B cell (primary cell): ENCODE data around the gene GPC3. TPM values are rescaled to one million over a fixed set of nuclear protein-coding genes. Genes with fewer than 3 reads are reported as not detected.

ENCODE experiments used
- ATAC-seq: fragments of 200-7000 bp; cut with Tn5 transposase; one replicate; pipeline ENCODE4 v1.10.0; 2021; ENCODE audit warnings: low read depth, mild to moderate bottlenecking, moderate number of reproducible peaks, moderate library complexity
- CTCF ChIA-PET: fragments of 350-600 bp; sonication (Branson Sonifier 250); formaldehyde crosslinking; loops from one replicate; lab custom pipeline; 2021; ENCODE audit warnings: antibody characterized with exemption, inconsistent platforms; lab: Charles Lee
- POLR2A ChIA-PET: fragments of 350-600 bp; sonication (Branson Sonifier 250); formaldehyde crosslinking; loops from one replicate; lab custom pipeline; 2021; ENCODE audit warnings: antibody characterized with exemption; lab: Charles Lee
- DNase-seq: peaks from one replicate; pipeline ENCODE4 v3.0.0; 2013
- H2AFZ ChIP-seq: 2 replicates; pipeline ENCODE4 v1.6.1; 2012; ENCODE audit warnings: mild to moderate bottlenecking, low read depth, low read length; ENCODE audit not compliant: insufficient read depth, poor library complexity, severe bottlenecking
- H3K27ac ChIP-seq, 2 donors: 1 replicate in 1 of 2; 2 replicates in 1 of 2; pipeline ENCODE4 v1.5.1; 2012 to 2013; ENCODE audit warnings: low read length in 2 of 2, mild to moderate bottlenecking in 2 of 2, moderate library complexity in 1 of 2
- H3K27me3 ChIP-seq, 4 experiments: fragments of 200-600 bp in 1 of 4; sonication (generic) in 1 of 4; replicated peaks in 1 of 4; 1 replicate in 2 of 4; 2 replicates in 2 of 4; pipeline versions ENCODE4 v1.6.1 to v1.7.0; 2013 to 2016; ENCODE audit warnings: low read length in 3 of 4, mild to moderate bottlenecking in 2 of 4, mixed read lengths in 1 of 4, moderate library complexity in 1 of 4; ENCODE audit not compliant: insufficient read depth in 4 of 4, control insufficient read depth in 3 of 4; ENCODE audit errors: control extremely low read depth in 1 of 4
- H3K36me3 ChIP-seq, 2 experiments: replicated peaks in 1 of 2; 1 replicate in 1 of 2; 2 replicates in 1 of 2; pipeline versions ENCODE4 v1.6.1 to v1.7.1; 2013; ENCODE audit warnings: low read length in 1 of 2; ENCODE audit not compliant: insufficient read depth in 2 of 2, control insufficient read depth in 1 of 2; ENCODE audit errors: control extremely low read depth in 1 of 2, extremely low read depth in 1 of 2
- H3K4me1 ChIP-seq, 2 donors: fragments of 200-600 bp in 1 of 2; sonication (generic) in 1 of 2; 1 replicate in 1 of 2; 2 replicates in 1 of 2; pipeline versions ENCODE4 v1.5.1 to v1.6.1; 2013 to 2017; ENCODE audit warnings: low read length in 2 of 2; ENCODE audit not compliant: control insufficient read depth in 2 of 2, insufficient read depth in 2 of 2
- H3K4me2 ChIP-seq: replicated peaks from 2 replicates; pipeline ENCODE3; 2012; ENCODE audit warnings: mild to moderate bottlenecking, low read depth, low read length; ENCODE audit not compliant: poor library complexity, severe bottlenecking
- H3K4me3 ChIP-seq, 5 experiments: fragments of 200-600 bp in 1 of 5; sonication (generic) in 1 of 5; 1 replicate in 3 of 5; 2 replicates in 2 of 5; pipeline versions ENCODE4 v1.5.1 to v1.7.0; 2011 to 2016; ENCODE audit warnings: low read length in 4 of 5, mild to moderate bottlenecking in 4 of 5, low read depth in 2 of 5, control low read depth in 1 of 5, moderate library complexity in 1 of 5; ENCODE audit not compliant: insufficient read depth in 1 of 5; ENCODE audit errors: control extremely low read depth in 1 of 5, extremely low read depth in 1 of 5
- H3K79me2 ChIP-seq: fragments of 200-600 bp; sonication (generic); one replicate; pipeline ENCODE4 v1.6.0; 2016; ENCODE audit warnings: low read length; ENCODE audit not compliant: control insufficient read depth, insufficient read depth
- H3K9ac ChIP-seq: fragments of 200-600 bp; sonication (generic); 2 replicates; pipeline ENCODE4 v1.6.1; 2017; ENCODE audit warnings: mild to moderate bottlenecking, low read length, moderate library complexity
- H3K9me3 ChIP-seq, 3 donors: one replicate each; pipeline versions ENCODE4 v1.6.1 to v1.7.1; 2013; ENCODE audit warnings: low read length in 2 of 3; ENCODE audit not compliant: control insufficient read depth in 2 of 3, insufficient read depth in 1 of 3; ENCODE audit errors: control extremely low read depth in 1 of 3
- H4K20me1 ChIP-seq: 2 replicates; pipeline ENCODE4 v1.6.0; 2012; ENCODE audit warnings: mild to moderate bottlenecking, low read length; ENCODE audit not compliant: insufficient read depth, control insufficient read depth, poor library complexity, severe bottlenecking
- H3K27ac Mint-ChIP-seq: one replicate; pipeline ENCODE4 v1.8.0; 2021; ENCODE audit warnings: mixed read lengths
- H3K27me3 Mint-ChIP-seq: one replicate; pipeline ENCODE4 v1.8.0; 2021; ENCODE audit warnings: mixed read lengths
- H3K4me1 Mint-ChIP-seq: one replicate; pipeline ENCODE4 v1.8.0; 2021; ENCODE audit warnings: mixed read lengths
- H3K4me3 Mint-ChIP-seq: one replicate; pipeline ENCODE4 v1.8.0; 2021; ENCODE audit warnings: mixed read lengths
- H3K9me3 Mint-ChIP-seq: one replicate; pipeline ENCODE4 v1.8.0; 2022; ENCODE audit warnings: mixed read lengths; ENCODE audit not compliant: insufficient read depth
- CTCF ChIP-seq: fragments of 200-600 bp; IDR thresholded peaks from one replicate; pipeline ENCODE4 v1.8.0; 2022; ENCODE audit warnings: antibody characterized with exemption, mild to moderate bottlenecking
- EZH2 ChIP-seq: IDR thresholded peaks from 2 replicates; pipeline ENCODE4 v1.6.1; 2012; ENCODE audit warnings: borderline replicate concordance, low read depth, mild to moderate bottlenecking, moderate library complexity, low read length; ENCODE audit not compliant: insufficient read depth, poor library complexity, severe bottlenecking
- WGBS: methylation state at CpG from one replicate; pipeline ENCODE4 v1.1.5; 2013; ENCODE audit warnings: missing lambda C conversion rate; ENCODE audit not compliant: insufficient coverage; 5-methylcytosine and 5-hydroxymethylcytosine counted together
- intact Hi-C: fragments of 100-400 bp; cut with micrococcal nuclease; formaldehyde crosslinking; loops from one replicate; pipeline ENCODE4 v1.10.0; 2022
- polyA plus RNA-seq: library from polyadenylated mRNA; depleted of rRNA; stranded (reverse); fragments of >200 nt; gene quantifications from 2 replicates; pipeline ENCODE4 v1.2.3, GENCODE V29; 2012
- total RNA-seq, 2 donors: library from RNA; stranded (reverse); fragments of 120-200 nt in 1 of 2; gene quantifications; 1 replicate in 1 of 2; 2 replicates in 1 of 2; pipeline versions ENCODE4 v1.2.3 to v1.2.4, GENCODE V29; 2013 to 2022

GPC3 gene
- total and polyA plus RNA-seq, 2 donors (not counting 1 experiment from before 2014, with no cell fraction given), result not detected

- Histone ChIP-seq H3K4me3 (no peak overlapping the region), H3K4me1 (no peaks in the 10 kb centered on the region), H3K36me3 (no peaks in the 10 kb centered on the region), H3K9me3 (no peaks in the 10 kb centered on the region), H3K4me2 (no peak overlapping the region), H3K79me2 (no peaks in the 10 kb centered on the region), H3K27me3 (no peaks in the 10 kb centered on the region), H4K20me1 (no peaks in the 10 kb centered on the region), H3K27ac (no peak overlapping the region), H3K9ac (no peak overlapping the region), H2AFZ (no peak overlapping the region)
- no peaks in the 10 kb centered on the region for H3K9me3 Mint-ChIP-seq
- TF ChIP-seq CTCF (no peak), EZH2 (no peak)
- no peaks in the 10 kb centered on the region for H3K27me3 Mint-ChIP-seq
- no peak overlapping the region for H3K4me3 Mint-ChIP-seq
- WGBS, result no CpG with 5 or more reads among the region's 5 CpGs
- ChIA-PET CTCF (no interaction called here), POLR2A (no interaction called here)
- ATAC-seq (no peak), DNase-seq (no peak)
- H3K4me1 Mint-ChIP-seq, result no peaks in the 10 kb centered on the region
- intact Hi-C loops, result no loop called here
- H3K27ac Mint-ChIP-seq, result no peak overlapping the region
Measured at GRCh38 chrX:133818019-133818418, 167.4 kb downstream of the GPC3 start.

- Mint-ChIP-seq H3K9me3 (no peaks in the 10 kb centered on the region), H3K27me3 (no peaks in the 10 kb centered on the region), H3K27ac (no peak overlapping the region), H3K4me1 (no peaks in the 10 kb centered on the region), H3K4me3 (no peak overlapping the region)
- H3K4me1 ChIP-seq, result no peaks in the 10 kb centered on the region
- no peaks in the 10 kb centered on the region for H3K27me3 ChIP-seq
- H3K36me3 ChIP-seq, result no peaks in the 10 kb centered on the region
- TF ChIP-seq EZH2 (no peak), CTCF (no peak)
- H3K4me2 ChIP-seq, result no peak overlapping the region
- ATAC-seq, result no peak
- no peak overlapping the region for H3K9ac ChIP-seq
- WGBS, result no CpG with 5 or more reads among the region's 1 CpG
- H3K9me3 ChIP-seq, result no peaks in the 10 kb centered on the region
- CTCF ChIA-PET, result no interaction called here
- POLR2A ChIA-PET, result no interaction called here
- intact Hi-C loops, result no loop called here
- no peak overlapping the region for H3K27ac ChIP-seq
- no peaks in the 10 kb centered on the region for H3K79me2 ChIP-seq
- no peak for DNase-seq
- H2AFZ ChIP-seq, result no peak overlapping the region
- H4K20me1 ChIP-seq, result no peaks in the 10 kb centered on the region
- no peak overlapping the region for H3K4me3 ChIP-seq
Measured at GRCh38 chrX:133815496-133815895, 169.9 kb downstream of the GPC3 start.
